HEK293 (cell line): ENCODE data around the gene LCORL.

ENCODE experiments used
- CTCF ChIA-PET: fragments of 350-600 bp; formaldehyde crosslinking; extraction: SDS; loops from one replicate; lab custom pipeline; 2021; ENCODE audit warnings: antibody characterized with exemption; lab: Yijun Ruan, JAX
- POLR2A ChIA-PET: fragments of 300-600 bp; formaldehyde crosslinking; extraction: SDS; loops from one replicate; lab custom pipeline; 2020; ENCODE audit warnings: antibody characterized with exemption, inconsistent platforms; lab: Yijun Ruan, JAX
- H3K27ac ChIP-seq: fragments of 200-500 bp; sonication (Bioruptor generic); 2 replicates; pipeline ENCODE4 v1.5.1; 2014; ENCODE audit warnings: low read depth, low read length, control low read depth, inconsistent platforms; ENCODE audit errors: extremely low read depth
- H3K36me3 ChIP-seq, 2 experiments: fragments of 200-500 bp in 1 of 2; sonication (Bioruptor generic) in 1 of 2; 1 replicate in 1 of 2; 2 replicates in 1 of 2; pipeline ENCODE4 v1.5.1; 2014 to 2017; ENCODE audit warnings: inconsistent platforms in 2 of 2, low read length in 2 of 2; ENCODE audit not compliant: control insufficient read depth in 2 of 2, insufficient read depth in 1 of 2
- H3K4me1 ChIP-seq: fragments of 200-500 bp; sonication (Bioruptor generic); 2 replicates; pipeline ENCODE4 v1.5.1; 2014; ENCODE audit warnings: mild to moderate bottlenecking, low read length, inconsistent platforms; ENCODE audit not compliant: control insufficient read depth, insufficient read depth
- H3K4me3 ChIP-seq: 2 replicates; pipeline ENCODE4 v1.5.1; 2011; ENCODE audit warnings: low read depth, mild to moderate bottlenecking, control low read depth, low read length, moderate library complexity
- H3K9me3 ChIP-seq: fragments of 200-500 bp; sonication (Bioruptor generic); 2 replicates; pipeline ENCODE4 v1.5.1; 2014; ENCODE audit warnings: low read depth, low read length, inconsistent platforms; ENCODE audit not compliant: control insufficient read depth, insufficient read depth
- HIC1 ChIP-seq: fragments of 450-650 bp; formaldehyde crosslinking; IDR thresholded peaks from 2 replicates; pipeline ENCODE4 v1.5.1; 2016; ENCODE audit warnings: missing biosample characterization, missing genetic modification characterization
- KLF16 ChIP-seq: fragments of 450-650 bp; formaldehyde crosslinking; IDR thresholded peaks from 2 replicates; pipeline ENCODE4 v1.5.1; 2017; ENCODE audit warnings: missing biosample characterization, missing genetic modification characterization
- KLF17 ChIP-seq: fragments of 450-650 bp; formaldehyde crosslinking; IDR thresholded peaks from 2 replicates; pipeline ENCODE4 v1.5.1; 2016; ENCODE audit warnings: missing biosample characterization, missing genetic modification characterization
- MYNN ChIP-seq: fragments of 450-650 bp; formaldehyde crosslinking; IDR thresholded peaks from 2 replicates; pipeline ENCODE4 v1.5.1; 2016; ENCODE audit warnings: missing biosample characterization, missing genetic modification characterization, borderline replicate concordance
- RBAK ChIP-seq: fragments of 450-650 bp; formaldehyde crosslinking; IDR thresholded peaks from 2 replicates; pipeline ENCODE4 v1.5.1; 2016; ENCODE audit warnings: missing biosample characterization, missing genetic modification characterization
- SP3 ChIP-seq: fragments of 450-650 bp; formaldehyde crosslinking; IDR thresholded peaks from 2 replicates; pipeline ENCODE4 v1.5.1; 2016; ENCODE audit warnings: missing biosample characterization, missing genetic modification characterization
- TSHZ1 ChIP-seq: fragments of 450-650 bp; formaldehyde crosslinking; IDR thresholded peaks from 2 replicates; pipeline ENCODE4 v1.5.1; 2016; ENCODE audit warnings: missing biosample characterization, missing genetic modification characterization, borderline replicate concordance
- ZBTB20 ChIP-seq: fragments of 450-650 bp; formaldehyde crosslinking; IDR thresholded peaks from 2 replicates; pipeline ENCODE4 v1.5.1; 2016; ENCODE audit warnings: missing biosample characterization, missing genetic modification characterization
- ZBTB8A ChIP-seq: fragments of 450-650 bp; formaldehyde crosslinking; IDR thresholded peaks from 2 replicates; pipeline ENCODE4 v1.5.1; 2016; ENCODE audit warnings: missing biosample characterization, missing genetic modification characterization
- ZNF174 ChIP-seq: fragments of 450-650 bp; formaldehyde crosslinking; IDR thresholded peaks from 2 replicates; pipeline ENCODE4 v1.5.0; 2017; ENCODE audit warnings: missing biosample characterization, mild to moderate bottlenecking, missing genetic modification characterization
- ZNF202 ChIP-seq: fragments of 450-650 bp; formaldehyde crosslinking; IDR thresholded peaks from 2 replicates; pipeline ENCODE4 v1.5.1; 2016; ENCODE audit warnings: missing biosample characterization, missing genetic modification characterization, borderline replicate concordance
- ZNF274 ChIP-seq, 2 experiments: fragments of 200-500 bp in 1 of 2; fragments of 450-650 bp in 1 of 2; sonication (Bioruptor generic) in 1 of 2; formaldehyde crosslinking in 1 of 2; IDR thresholded peaks; 2 replicates each; pipeline versions ENCODE4 v1.5.1 to v1.6.1; 2014 to 2016; ENCODE audit warnings: borderline replicate concordance in 1 of 2, inconsistent platforms in 1 of 2, low read length in 1 of 2, missing biosample characterization in 1 of 2, missing genetic modification characterization in 1 of 2
- ZNF354C ChIP-seq: fragments of 450-650 bp; formaldehyde crosslinking; IDR thresholded peaks from 2 replicates; pipeline ENCODE4 v1.5.1; 2016; ENCODE audit warnings: missing biosample characterization, missing genetic modification characterization, low read depth, borderline replicate concordance
- ZNF362 ChIP-seq: fragments of 450-650 bp; formaldehyde crosslinking; IDR thresholded peaks from 2 replicates; pipeline ENCODE4 v1.5.1; 2016; ENCODE audit warnings: missing biosample characterization, missing genetic modification characterization
- ZNF488 ChIP-seq: fragments of 450-650 bp; formaldehyde crosslinking; IDR thresholded peaks from 2 replicates; pipeline ENCODE4 v1.5.1; 2016; ENCODE audit warnings: missing biosample characterization, missing genetic modification characterization
- ZNF510 ChIP-seq: fragments of 450-650 bp; formaldehyde crosslinking; IDR thresholded peaks from 2 replicates; pipeline ENCODE4 v1.5.1; 2018; ENCODE audit warnings: mild to moderate bottlenecking, missing genetic modification characterization, missing biosample characterization; ENCODE audit not compliant: insufficient replicate concordance
- ZNF521 ChIP-seq: fragments of 450-650 bp; formaldehyde crosslinking; IDR thresholded peaks from 2 replicates; pipeline ENCODE4 v1.5.1; 2017; ENCODE audit warnings: missing biosample characterization, mild to moderate bottlenecking, missing genetic modification characterization
- ZNF571 ChIP-seq: fragments of 450-650 bp; formaldehyde crosslinking; IDR thresholded peaks from 2 replicates; pipeline ENCODE4 v1.5.0; 2017; ENCODE audit warnings: missing biosample characterization, missing genetic modification characterization
- ZNF600 ChIP-seq: fragments of 450-650 bp; formaldehyde crosslinking; IDR thresholded peaks from 2 replicates; pipeline ENCODE4 v1.5.1; 2016; ENCODE audit warnings: missing biosample characterization, missing genetic modification characterization
- ZNF791 ChIP-seq: fragments of 450-650 bp; formaldehyde crosslinking; IDR thresholded peaks from 2 replicates; pipeline ENCODE4 v1.5.1; 2016; ENCODE audit warnings: missing biosample characterization, missing genetic modification characterization
- ZNF830 ChIP-seq: fragments of 450-650 bp; IDR thresholded peaks from 2 replicates; pipeline ENCODE4 v1.5.0; 2018; ENCODE audit warnings: missing biosample characterization, missing genetic modification characterization, low read depth, mild to moderate bottlenecking, moderate library complexity
- ZNF843 ChIP-seq: fragments of 450-650 bp; formaldehyde crosslinking; IDR thresholded peaks from 2 replicates; pipeline ENCODE4 v1.5.1; 2016; ENCODE audit warnings: missing biosample characterization, missing genetic modification characterization
- ZSCAN16 ChIP-seq: fragments of 450-650 bp; formaldehyde crosslinking; IDR thresholded peaks from 2 replicates; pipeline ENCODE4 v1.5.1; 2016; ENCODE audit warnings: missing biosample characterization, missing genetic modification characterization
- ZSCAN23 ChIP-seq: fragments of 450-650 bp; formaldehyde crosslinking; IDR thresholded peaks from 2 replicates; pipeline ENCODE4 v1.5.1; 2016; ENCODE audit warnings: missing biosample characterization, missing genetic modification characterization
- ZSCAN30 ChIP-seq: fragments of 450-650 bp; IDR thresholded peaks from 2 replicates; pipeline ENCODE4 v1.5.1; 2018; ENCODE audit warnings: missing biosample characterization, mild to moderate bottlenecking, missing genetic modification characterization, moderate library complexity
- ZXDB ChIP-seq: fragments of 450-650 bp; formaldehyde crosslinking; IDR thresholded peaks from 2 replicates; pipeline ENCODE4 v1.5.1; 2016; ENCODE audit warnings: missing biosample characterization, missing genetic modification characterization

The LCORL gene

GRCh38 chr4:17811078-17811603 is 210.4 kb downstream of the LCORL start (continued):
- TF ChIP-seq ZNF510 = no peak

- Histone ChIP-seq H3K36me3 (peaks cover 7 to 42% of the 10 kb centered on the region in 2 experiments; a peak in 2 of 3 replicates), H3K4me1 (no peaks in the 10 kb centered on the region), H3K4me3 (peak within 1 kb of the TSS; percentile 94), H3K27ac (peak within 1 kb of the TSS; percentile 93), H3K9me3 (no peaks in the 10 kb centered on the region)
- CTCF ChIA-PET = interaction anchor here (1.0 kb wide), 1 partner anchor 261 kb away, joined by 4 read pairs; no protein-coding TSS in a partner anchor
- POLR2A ChIA-PET = interaction anchor here (0.6 to 1.4 kb wide), 6 partner anchors 11 to 234 kb away, joined by 3 to 6 read pairs (median 4); partner anchors contain the start of genes LAP3 and MED28
- TF ChIP-seq ZNF521 (tag by site-specific recombination) (no peak), TSHZ1 (no peak), ZSCAN30 (tag by site-specific recombination) (peak; percentile 18), ZBTB20 (peak; percentile 33; the same call in 1 of the 2 replicates), ZNF174 (no peak), KLF16 (peak; percentile 62; the same call in 1 of the 2 replicates), ZNF362 (tag by site-specific recombination) (no peak), SP3 (peak; percentile 56), ZNF354C (tag by site-specific recombination) (no peak), KLF17 (tag by site-specific recombination) (peak; percentile 42), ZNF843 (tag by site-specific recombination) (peak; percentile 29; the same call in 1 of the 2 replicates), ZNF600 (tag by site-specific recombination) (peak; percentile 39), ZNF274 (IDR thresholded peaks at IDR 0.05; ENCODE audit: low read length) (no peak), ZNF274 (tag by site-specific recombination; IDR thresholded peaks at IDR 0.05; ENCODE audit: borderline replicate concordance) (no peak), HIC1 (0 out of 2 replicates have a peak, but pooled peaks have one; percentile 17), ZNF830 (tag by site-specific recombination) (no peak), ZXDB (0 out of 2 replicates have a peak, but pooled peaks have one; percentile 36), ZNF571 (no peak), MYNN (tag by site-specific recombination) (no peak), RBAK (tag by site-specific recombination) (no peak), ZBTB8A (tag by site-specific recombination) (0 out of 2 replicates have a peak, but pooled peaks have one; percentile 12), ZNF488 (no peak), ZNF791 (no peak), ZSCAN16 (tag by site-specific recombination) (no peak), ZSCAN23 (tag by site-specific recombination) (no peak), ZNF202 (tag by site-specific recombination) (no peak)
Measured at GRCh38 chr4:17810260-17811077, 211.1 kb downstream of the LCORL start, which contains the start of the genes DCAF16 and NCAPG. Gene DCAF16, minus strand, starts transcription at chr4:17810757. Its CDS starts 6,616 bp downstream, at chr4:17804141. Gene NCAPG, plus strand, starts transcription at chr4:17810979. Its CDS starts 99 bp downstream, at chr4:17811078.
